VCaP (cell line): ENCODE results near the gene AIFM3.
"Not testable (repeated sequence)": the region's sequence is repeated elsewhere in the genome, so short reads cannot be mapped to it uniquely, and the experiment has no call there.

Experiments
- H3K27ac ChIP-seq: fragments of 450-650 bp; 2 replicates; pipeline ENCODE4 v1.5.1; 2017
- CTCF ChIP-seq: fragments of 450-650 bp; conservative IDR thresholded peaks from 2 replicates; pipeline ENCODE4 v1.5.1; 2017; ENCODE audit warnings: mild to moderate bottlenecking, moderate library complexity

The AIFM3 gene

GRCh38 chr22:21003782-21004181 is 36.7 kb downstream of the AIFM3 start:
- no peak for TF ChIP-seq CTCF
- peak overlapping the region; percentile 99 for H3K27ac ChIP-seq

GRCh38 chr22:21009208-21009607 is 42.2 kb downstream of the AIFM3 start:
- not testable (repeated sequence) for H3K27ac ChIP-seq

- no peak overlapping the region for H3K27ac ChIP-seq
Measured at GRCh38 chr22:21009638-21010425, 42.8 kb downstream of the AIFM3 start.

GRCh38 chr22:21010426-21011113 is 43.5 kb downstream of the AIFM3 start:
- no peak overlapping the region for H3K27ac ChIP-seq
- no peak for TF ChIP-seq CTCF

More at GRCh38 chr22:21009638-21010425, 42.8 kb downstream of the AIFM3 start:
- TF ChIP-seq CTCF = no peak

GRCh38 chr22:21012446-21013407 is 45.7 kb downstream of the AIFM3 start:
- no peak for TF ChIP-seq CTCF
- H3K27ac ChIP-seq = no peak overlapping the region

GRCh38 chr22:21013657-21014201 is 46.7 kb downstream of the AIFM3 start:
- TF ChIP-seq CTCF = no peak
- H3K27ac ChIP-seq = peak overlapping the region; percentile 27; the same call in 1 of the 2 replicates

GRCh38 chr22:21014202-21014725 is 47.2 kb downstream of the AIFM3 start:
- H3K27ac ChIP-seq = peak overlapping the region; percentile 27; the same call in 1 of the 2 replicates
- TF ChIP-seq CTCF = no peak
